Endodermal cell (in vitro differentiated cells): ENCODE measurements around the gene TMEM198. TPM values are rescaled to one million over a fixed set of nuclear protein-coding genes. Genes with fewer than 3 reads are reported as not detected.

Source experiments
- DNase-seq: peaks from one replicate; pipeline ENCODE4 v3.0.0-alpha.2; 2017
- H3K27ac ChIP-seq: 2 replicates; pipeline ENCODE4 v1.5.1; 2013; ENCODE audit warnings: mild to moderate bottlenecking, low read depth, low read length, moderate library complexity
- H3K27me3 ChIP-seq: 2 replicates; pipeline ENCODE4 v1.6.1; 2013; ENCODE audit warnings: mild to moderate bottlenecking, low read length, moderate library complexity; ENCODE audit not compliant: insufficient read depth, control insufficient read depth, poor library complexity, severe bottlenecking
- H3K36me3 ChIP-seq: 2 replicates; pipeline ENCODE4 v1.7.0; 2013; ENCODE audit warnings: mild to moderate bottlenecking, low read length, moderate library complexity; ENCODE audit not compliant: control insufficient read depth, insufficient read depth
- H3K4me1 ChIP-seq: one replicate; pipeline ENCODE4 v1.7.0; 2013; ENCODE audit warnings: low read length; ENCODE audit not compliant: control insufficient read depth, insufficient read depth
- H3K4me3 ChIP-seq: 2 replicates; pipeline ENCODE4 v1.5.1; 2013; ENCODE audit warnings: mild to moderate bottlenecking, low read length, moderate library complexity
- H3K9ac ChIP-seq: 2 replicates; pipeline ENCODE4 v1.6.1; 2013; ENCODE audit warnings: mild to moderate bottlenecking, low read length, moderate library complexity; ENCODE audit not compliant: poor library complexity, severe bottlenecking; ENCODE audit errors: extremely low read depth
- H3K9me3 ChIP-seq: 2 replicates; pipeline ENCODE4 v1.6.1; 2013; ENCODE audit warnings: mild to moderate bottlenecking, low read length, moderate library complexity; ENCODE audit not compliant: control insufficient read depth
- H3K27ac Mint-ChIP-seq: 2 replicates; pipeline ENCODE4 v1.8.0; 2020; ENCODE audit warnings: mixed read lengths
- H3K27me3 Mint-ChIP-seq: 2 replicates; pipeline ENCODE4 v1.8.0; 2021; ENCODE audit warnings: mild to moderate bottlenecking, mixed read lengths; ENCODE audit not compliant: insufficient read depth
- H3K36me3 Mint-ChIP-seq: 2 replicates; pipeline ENCODE4 v1.8.0; 2020; ENCODE audit warnings: low read depth, mixed read lengths
- H3K4me1 Mint-ChIP-seq: 2 replicates; pipeline ENCODE4 v1.8.0; 2020; ENCODE audit warnings: mixed read lengths
- H3K4me3 Mint-ChIP-seq: 2 replicates; pipeline ENCODE4 v1.8.0; 2020; ENCODE audit warnings: mild to moderate bottlenecking, moderate library complexity, mixed read lengths
- H3K9me3 Mint-ChIP-seq: 2 replicates; pipeline ENCODE4 v1.8.0; 2020; ENCODE audit warnings: mild to moderate bottlenecking, mixed read lengths
- WGBS, 2 experiments: methylation state at CpG; one replicate each; pipeline versions ENCODE4 v1.1.5 to v1.1.7; 2013; ENCODE audit warnings: missing lambda C conversion rate in 2 of 2, mixed read lengths in 1 of 2; ENCODE audit not compliant: insufficient coverage in 1 of 2, insufficient read length in 1 of 2; 5-methylcytosine and 5-hydroxymethylcytosine counted together
- total RNA-seq, 2 donors: library from RNA; stranded (reverse); fragmentation: NEBNext Ultra II Directional in 1 of 2; extraction: Animal tissue kit (Norgen Biotek cat#: 25700) in 1 of 2; gene quantifications; 2 replicates in 1 of 2; 3 replicates in 1 of 2; pipeline ENCODE4 v1.2.1, GENCODE V29; 2021
- TF ChIP-seq, protein P1 (sequence below): fragments of 200-600 bp; sonication (generic); conservative IDR thresholded peaks from 2 replicates; pipeline ENCODE4 v1.5.0; 2021; ENCODE audit warnings: antibody characterized with exemption, mild to moderate bottlenecking

The TMEM198 gene
- total RNA-seq, 2 donors from 2014 or later, result 2.6 to 3.9 TPM

DNA sequence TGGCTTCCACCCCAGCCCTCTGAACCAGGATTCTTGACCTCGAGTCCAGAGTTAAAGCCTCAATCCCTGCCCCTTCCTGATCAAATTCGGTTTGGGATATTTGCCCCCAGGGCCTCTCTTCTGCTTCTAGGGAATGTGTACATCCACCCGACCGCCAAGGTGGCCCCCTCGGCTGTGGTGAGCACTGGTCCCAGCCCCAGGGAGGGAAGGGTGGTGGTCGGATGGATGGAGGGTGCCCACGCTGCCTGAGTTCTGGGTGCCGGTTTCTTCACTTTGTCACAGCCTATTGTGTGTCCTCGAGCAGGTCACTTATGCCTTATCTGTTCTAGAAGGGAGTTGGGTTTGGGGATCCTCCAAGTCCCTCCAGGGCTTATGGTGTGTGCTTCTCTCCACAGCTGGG, 38.2 kb upstream of the TMEM198 start:
- Mint-ChIP-seq H3K4me1 (peaks cover 20% of the 10 kb centered on the region), H3K27me3 (peaks cover 13% of the 10 kb centered on the region), H3K9me3 (peaks cover 2% of the 10 kb centered on the region), H3K4me3 (no peak overlapping the region), H3K27ac (no peak overlapping the region), H3K36me3 (peaks cover 24% of the 10 kb centered on the region)
- TF ChIP-seq, protein P1, sequence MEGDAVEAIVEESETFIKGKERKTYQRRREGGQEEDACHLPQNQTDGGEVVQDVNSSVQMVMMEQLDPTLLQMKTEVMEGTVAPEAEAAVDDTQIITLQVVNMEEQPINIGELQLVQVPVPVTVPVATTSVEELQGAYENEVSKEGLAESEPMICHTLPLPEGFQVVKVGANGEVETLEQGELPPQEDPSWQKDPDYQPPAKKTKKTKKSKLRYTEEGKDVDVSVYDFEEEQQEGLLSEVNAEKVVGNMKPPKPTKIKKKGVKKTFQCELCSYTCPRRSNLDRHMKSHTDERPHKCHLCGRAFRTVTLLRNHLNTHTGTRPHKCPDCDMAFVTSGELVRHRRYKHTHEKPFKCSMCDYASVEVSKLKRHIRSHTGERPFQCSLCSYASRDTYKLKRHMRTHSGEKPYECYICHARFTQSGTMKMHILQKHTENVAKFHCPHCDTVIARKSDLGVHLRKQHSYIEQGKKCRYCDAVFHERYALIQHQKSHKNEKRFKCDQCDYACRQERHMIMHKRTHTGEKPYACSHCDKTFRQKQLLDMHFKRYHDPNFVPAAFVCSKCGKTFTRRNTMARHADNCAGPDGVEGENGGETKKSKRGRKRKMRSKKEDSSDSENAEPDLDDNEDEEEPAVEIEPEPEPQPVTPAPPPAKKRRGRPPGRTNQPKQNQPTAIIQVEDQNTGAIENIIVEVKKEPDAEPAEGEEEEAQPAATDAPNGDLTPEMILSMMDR, result no peak
- H3K27ac ChIP-seq, result no peak overlapping the region
- DNase-seq, result no peak
- H3K36me3 ChIP-seq, result peaks cover 10% of the 10 kb centered on the region
- no peak overlapping the region for H3K9ac ChIP-seq
- no peaks in the 10 kb centered on the region for H3K9me3 ChIP-seq
- H3K4me3 ChIP-seq, result no peak overlapping the region
- no peaks in the 10 kb centered on the region for H3K27me3 ChIP-seq
- H3K4me1 ChIP-seq, result peaks cover 5% of the 10 kb centered on the region
- WGBS, 2 experiments, result 94 to 96% methylated on average over 4 to 9 of the region's 9 CpGs

DNA sequence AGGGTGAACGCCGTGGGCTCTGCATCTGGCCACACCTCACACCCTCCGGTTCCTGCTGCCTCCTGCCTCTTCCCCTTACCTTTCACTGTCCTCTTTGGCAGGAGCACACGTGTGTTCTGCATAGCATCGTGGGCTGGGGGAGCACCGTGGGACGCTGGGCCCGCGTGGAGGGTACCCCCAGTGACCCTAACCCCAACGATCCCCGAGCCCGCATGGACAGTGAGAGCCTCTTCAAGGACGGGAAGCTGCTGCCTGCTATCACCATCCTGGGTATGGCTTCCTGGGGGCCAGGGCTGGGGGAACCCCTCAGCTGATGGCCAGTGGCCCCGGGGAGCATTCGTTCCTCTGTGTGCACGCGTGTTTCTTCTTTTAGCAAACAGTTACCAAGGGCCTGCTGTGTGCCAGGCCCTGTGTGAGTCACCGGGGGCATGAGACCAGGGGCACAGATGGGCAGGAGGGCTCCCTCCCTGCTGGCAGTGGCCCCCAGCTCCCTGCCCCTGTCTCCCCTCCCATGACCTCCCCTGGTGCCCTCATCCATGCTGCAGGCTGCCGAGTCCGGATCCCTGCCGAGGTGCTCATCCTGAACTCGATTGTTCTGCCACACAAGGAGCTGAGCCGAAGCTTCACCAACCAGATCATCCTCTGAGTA, 37.6 kb upstream of the TMEM198 start:
- peaks cover 24% of the 10 kb centered on the region for H3K36me3 Mint-ChIP-seq
- H3K27ac Mint-ChIP-seq, result peak overlapping the region; percentile 49
- peaks cover 20% of the 10 kb centered on the region for H3K4me1 Mint-ChIP-seq
- peaks cover 5% of the 10 kb centered on the region for H3K4me1 ChIP-seq
- H3K4me3 Mint-ChIP-seq, result no peak overlapping the region
- peaks cover 10% of the 10 kb centered on the region for H3K36me3 ChIP-seq
- peaks cover 2% of the 10 kb centered on the region for H3K9me3 Mint-ChIP-seq
- H3K27me3 ChIP-seq, result no peaks in the 10 kb centered on the region
- no peak overlapping the region for H3K9ac ChIP-seq
- peaks cover 18% of the 10 kb centered on the region for H3K27me3 Mint-ChIP-seq
- H3K4me3 ChIP-seq, result no peak overlapping the region
- no peaks in the 10 kb centered on the region for H3K9me3 ChIP-seq
- peak overlapping the region; percentile 78 for H3K27ac ChIP-seq
- 85 to 93% methylated on average over 14 to 23 of the region's 23 CpGs for WGBS, 2 experiments
- TF ChIP-seq, protein P1, result no peak
- no peak for DNase-seq

DNA sequence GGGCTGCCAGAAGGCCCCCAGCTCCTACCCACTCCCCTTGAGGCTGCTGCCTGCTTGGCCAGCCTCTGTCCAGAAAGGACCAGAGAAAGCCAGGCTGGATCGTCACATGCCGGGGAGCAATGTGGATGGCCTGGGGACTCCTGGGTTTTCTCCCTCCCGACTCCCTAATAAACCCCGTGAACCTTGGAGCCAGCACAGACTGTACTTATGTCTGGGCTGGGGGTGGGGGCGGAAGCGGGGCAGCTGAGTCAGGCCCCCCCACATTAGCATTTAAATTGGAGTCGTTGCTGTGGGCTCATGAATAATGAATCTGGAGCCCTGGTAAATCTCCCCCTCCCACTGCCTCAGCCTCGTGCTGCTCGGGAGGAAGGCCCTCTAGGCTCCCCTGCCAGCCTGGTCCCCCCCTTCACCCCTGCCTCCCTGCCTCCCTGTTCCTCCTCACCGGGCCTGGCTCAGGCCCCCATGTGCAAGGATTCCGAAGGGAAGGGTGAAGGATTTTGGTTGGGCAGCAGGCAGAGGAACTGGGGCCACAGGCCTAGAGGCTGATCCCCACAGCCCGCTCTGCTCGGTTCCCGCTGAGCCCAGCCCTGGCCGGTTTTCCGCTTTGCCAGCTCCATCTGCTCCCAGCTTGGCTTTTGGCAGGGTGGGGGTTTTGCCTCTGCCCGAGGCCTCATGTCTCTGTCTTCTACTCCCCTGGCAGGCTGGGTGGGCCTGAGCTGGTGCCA, 36.9 kb upstream of the TMEM198 start:
- 60% methylated on average over 1 to 17 of the region's 17 CpGs for WGBS, 2 experiments
- Mint-ChIP-seq H3K27ac (peak overlapping the region; percentile 49), H3K4me3 (no peak overlapping the region), H3K4me1 (peaks cover 20% of the 10 kb centered on the region), H3K27me3 (peaks cover 23% of the 10 kb centered on the region), H3K9me3 (peaks cover 3% of the 10 kb centered on the region), H3K36me3 (peaks cover 24% of the 10 kb centered on the region)
- Histone ChIP-seq H3K4me1 (peaks cover 5% of the 10 kb centered on the region), H3K4me3 (no peak overlapping the region), H3K27me3 (peaks cover 3% of the 10 kb centered on the region), H3K9me3 (no peaks in the 10 kb centered on the region), H3K9ac (no peak overlapping the region), H3K36me3 (peaks cover 10% of the 10 kb centered on the region), H3K27ac (peak overlapping the region; percentile 78)
- TF ChIP-seq, protein P1, result no peak
- DNase-seq, result peak; percentile 80
